Vagina (tissue), 2 donors: ENCODE measurements around the gene PRRG1. TPM values are rescaled to one million over a fixed set of nuclear protein-coding genes. Genes with fewer than 3 reads are reported as not detected.

Experiments
- DNase-seq, 2 donors: peaks; one replicate each; pipeline ENCODE4 v3.0.0-alpha.2; 2017; ENCODE audit errors: extremely low spot score in 2 of 2
- H3K27ac ChIP-seq: fragments of 200-600 bp; sonication (generic); one replicate; pipeline ENCODE4 v1.5.1; 2019
- H3K27me3 ChIP-seq: fragments of 200-600 bp; sonication (generic); one replicate; pipeline ENCODE4 v1.5.1; 2019
- H3K36me3 ChIP-seq, 2 donors: fragments of 200-600 bp; sonication (generic); one replicate each; pipeline ENCODE4 v1.5.1; 2017 to 2019
- H3K4me1 ChIP-seq: fragments of 200-600 bp; sonication (generic); one replicate; pipeline ENCODE4 v1.5.1; 2019
- H3K4me3 ChIP-seq, 2 donors: fragments of 200-600 bp; sonication (generic); 1 replicate in 1 of 2; 2 replicates in 1 of 2; pipeline ENCODE4 v1.5.1; 2016 to 2019
- H3K9me3 ChIP-seq: fragments of 200-600 bp; sonication (generic); one replicate; pipeline ENCODE4 v1.5.1; 2019
- POLR2A ChIP-seq, 2 donors: fragments of 450-650 bp; IDR thresholded peaks; one replicate each; pipeline ENCODE4 v1.6.1; 2017; ENCODE audit warnings: antibody characterized with exemption in 2 of 2, mild to moderate bottlenecking in 2 of 2, moderate library complexity in 2 of 2
- POLR2AphosphoS5 ChIP-seq, 2 donors: sonication (generic); formaldehyde crosslinking; IDR thresholded peaks; one replicate each; pipeline ENCODE4 v1.9.0; 2017; ENCODE audit warnings: antibody characterized with exemption in 2 of 2, mild to moderate bottlenecking in 2 of 2, low read depth in 1 of 2; ENCODE audit not compliant: insufficient read depth in 1 of 2
- intact Hi-C: fragments of 100-400 bp; cut with DNase I; formaldehyde crosslinking; loops from one replicate; pipeline ENCODE4 v1.15.1; 2023
- total RNA-seq: library from RNA; depleted of rRNA; stranded (reverse); fragments of >200 nt; gene quantifications from one replicate; pipeline ENCODE4 v1.2.3, GENCODE V29; 2016
- TF ChIP-seq, protein P1 (sequence below), 3 experiments: fragments of 450-650 bp in 2 of 3; fragments of 200-600 bp in 1 of 3; sonication (generic) in 1 of 3; IDR thresholded peaks; one replicate each; pipeline ENCODE4 v1.5.1; 2017 to 2019; ENCODE audit warnings: antibody characterized with exemption in 3 of 3, mild to moderate bottlenecking in 2 of 3, moderate library complexity in 2 of 3

Gene PRRG1
- total RNA-seq, 1 donor from 2014 or later: 9.8 TPM

DNA sequence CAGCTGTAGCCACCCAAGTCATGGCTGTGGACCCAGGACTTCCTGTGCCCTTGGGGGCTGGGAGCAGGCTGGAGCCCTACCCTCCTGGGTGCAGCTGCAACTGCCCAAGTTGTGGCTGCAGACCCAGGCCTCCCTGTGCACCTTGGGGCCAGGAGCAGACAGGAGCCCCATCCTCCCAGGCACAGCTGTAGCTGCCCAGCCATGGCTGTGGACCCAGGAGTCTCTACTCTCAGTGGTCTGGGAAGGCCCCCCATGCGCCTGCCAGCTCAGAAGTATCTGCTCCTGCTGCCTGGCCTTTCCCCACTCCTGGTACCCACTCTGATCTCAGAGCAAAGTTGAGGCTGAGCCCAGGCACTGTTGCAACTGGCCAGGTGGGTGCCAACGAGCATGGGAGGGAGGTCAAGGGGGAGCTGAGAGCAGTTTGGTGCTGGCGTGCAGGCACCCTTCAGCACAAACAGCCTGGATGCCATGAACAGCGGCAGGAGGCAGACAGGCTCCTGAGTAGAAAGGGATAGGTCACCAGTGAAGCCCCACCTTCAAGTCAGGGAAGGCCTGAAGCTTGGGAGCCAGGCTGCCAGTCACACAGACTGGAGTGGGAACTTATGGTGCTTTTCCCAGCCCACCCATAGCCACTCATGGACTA, 21.5 kb downstream of the PRRG1 start:
- Histone ChIP-seq H3K27me3 (no peaks in the 10 kb centered on the region), H3K27ac (no peak overlapping the region), H3K4me3 (no peak overlapping the region), H3K36me3 (no peaks in the 10 kb centered on the region), H3K4me1 (no peaks in the 10 kb centered on the region), H3K9me3 (no peaks in the 10 kb centered on the region)
- no peak for DNase-seq
- no peak for TF ChIP-seq POLR2A (IDR thresholded peaks at IDR 0.05)
- no peak for TF ChIP-seq POLR2AphosphoS5 (IDR thresholded peaks at IDR 0.05; ENCODE audit: insufficient read depth in 1 of 2, low read depth in 1 of 2)
- TF ChIP-seq, protein P1, sequence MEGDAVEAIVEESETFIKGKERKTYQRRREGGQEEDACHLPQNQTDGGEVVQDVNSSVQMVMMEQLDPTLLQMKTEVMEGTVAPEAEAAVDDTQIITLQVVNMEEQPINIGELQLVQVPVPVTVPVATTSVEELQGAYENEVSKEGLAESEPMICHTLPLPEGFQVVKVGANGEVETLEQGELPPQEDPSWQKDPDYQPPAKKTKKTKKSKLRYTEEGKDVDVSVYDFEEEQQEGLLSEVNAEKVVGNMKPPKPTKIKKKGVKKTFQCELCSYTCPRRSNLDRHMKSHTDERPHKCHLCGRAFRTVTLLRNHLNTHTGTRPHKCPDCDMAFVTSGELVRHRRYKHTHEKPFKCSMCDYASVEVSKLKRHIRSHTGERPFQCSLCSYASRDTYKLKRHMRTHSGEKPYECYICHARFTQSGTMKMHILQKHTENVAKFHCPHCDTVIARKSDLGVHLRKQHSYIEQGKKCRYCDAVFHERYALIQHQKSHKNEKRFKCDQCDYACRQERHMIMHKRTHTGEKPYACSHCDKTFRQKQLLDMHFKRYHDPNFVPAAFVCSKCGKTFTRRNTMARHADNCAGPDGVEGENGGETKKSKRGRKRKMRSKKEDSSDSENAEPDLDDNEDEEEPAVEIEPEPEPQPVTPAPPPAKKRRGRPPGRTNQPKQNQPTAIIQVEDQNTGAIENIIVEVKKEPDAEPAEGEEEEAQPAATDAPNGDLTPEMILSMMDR (IDR thresholded peaks at IDR 0.05): no peak
- intact Hi-C loops: no loop called here

DNA sequence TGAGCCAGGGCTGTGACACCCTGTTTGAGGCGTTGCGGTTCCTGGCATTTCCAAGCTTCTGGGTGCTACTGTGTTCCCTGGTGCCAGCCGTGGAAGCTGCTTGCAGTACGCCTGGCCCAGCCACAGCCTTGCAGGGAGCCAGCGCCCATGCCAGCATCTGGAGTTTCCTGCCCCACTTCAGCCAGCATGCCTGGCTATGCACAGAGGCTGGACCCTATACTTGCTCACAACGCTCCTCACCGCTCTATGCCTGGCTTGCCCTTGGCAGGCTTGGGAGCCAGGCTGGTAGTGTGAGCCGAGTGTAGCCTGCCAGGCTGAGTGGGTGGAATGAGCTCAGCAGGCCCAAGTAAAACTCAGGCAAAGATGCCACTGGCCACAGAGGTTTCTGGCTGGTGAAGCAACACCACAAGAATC, 22.4 kb downstream of the PRRG1 start:
- H3K4me1 ChIP-seq: no peaks in the 10 kb centered on the region
- no peaks in the 10 kb centered on the region for H3K27me3 ChIP-seq
- intact Hi-C loops: no loop called here
- H3K4me3 ChIP-seq: no peak overlapping the region
- DNase-seq: no peak
- TF ChIP-seq, protein P1 (IDR thresholded peaks at IDR 0.05): no peak
- TF ChIP-seq POLR2A (IDR thresholded peaks at IDR 0.05) (no peak), POLR2AphosphoS5 (IDR thresholded peaks at IDR 0.05; ENCODE audit: insufficient read depth in 1 of 2, low read depth in 1 of 2) (no peak)
- H3K36me3 ChIP-seq: no peaks in the 10 kb centered on the region
- H3K9me3 ChIP-seq: no peaks in the 10 kb centered on the region
- no peak overlapping the region for H3K27ac ChIP-seq

DNA sequence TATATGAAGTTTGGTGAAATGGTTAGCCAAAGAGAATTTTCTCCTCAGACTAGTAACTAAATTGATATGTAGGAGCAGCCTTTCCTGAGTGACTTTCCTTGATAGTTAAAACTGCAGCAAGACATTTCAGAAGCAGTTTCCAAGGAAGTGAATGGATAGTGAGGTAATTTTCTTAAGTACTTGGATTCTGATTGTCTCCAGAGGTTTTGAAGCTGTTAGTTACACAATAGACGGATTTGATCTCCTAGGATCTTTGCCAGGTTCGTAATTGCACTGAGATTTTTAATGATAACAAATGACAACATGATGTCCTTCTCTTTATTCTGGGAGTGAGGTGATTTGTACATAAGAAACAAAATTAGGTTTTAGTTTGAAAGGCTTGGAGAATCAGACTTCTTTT, 29.2 kb downstream of the PRRG1 start:
- no peaks in the 10 kb centered on the region for H3K36me3 ChIP-seq
- DNase-seq: no peak
- H3K9me3 ChIP-seq: no peaks in the 10 kb centered on the region
- no peaks in the 10 kb centered on the region for H3K27me3 ChIP-seq
- no peaks in the 10 kb centered on the region for H3K4me1 ChIP-seq
- intact Hi-C loops: no loop called here
- no peak for TF ChIP-seq POLR2A (IDR thresholded peaks at IDR 0.05)
- TF ChIP-seq POLR2AphosphoS5 (IDR thresholded peaks at IDR 0.05; ENCODE audit: insufficient read depth in 1 of 2, low read depth in 1 of 2): no peak
- TF ChIP-seq, protein P1 (IDR thresholded peaks at IDR 0.05): no peak
- H3K27ac ChIP-seq: no peak overlapping the region
- H3K4me3 ChIP-seq: no peak overlapping the region

DNA sequence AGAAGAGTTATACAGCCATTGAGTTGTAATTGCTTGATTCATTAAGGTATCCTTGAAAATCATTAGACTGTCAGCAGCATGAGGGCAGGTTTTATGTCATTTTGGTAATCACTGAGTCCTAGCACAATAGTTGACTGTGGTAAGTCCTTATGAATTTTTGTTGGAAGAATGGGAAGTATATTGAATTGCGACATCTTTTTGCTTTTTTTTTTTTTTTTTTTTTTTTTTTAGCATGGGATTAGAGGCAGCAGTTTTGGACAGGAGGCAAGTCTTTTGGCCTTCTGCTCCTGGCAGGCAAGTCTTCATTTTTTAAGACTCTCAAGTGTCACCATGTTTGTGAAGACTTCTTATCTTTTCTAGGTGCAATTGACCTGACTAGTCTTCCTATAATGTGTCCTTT, 29.7 kb downstream of the PRRG1 start:
- H3K9me3 ChIP-seq: no peaks in the 10 kb centered on the region
- H3K36me3 ChIP-seq: no peaks in the 10 kb centered on the region
- H3K4me1 ChIP-seq: no peaks in the 10 kb centered on the region
- H3K27ac ChIP-seq: no peak overlapping the region
- DNase-seq: no peak
- TF ChIP-seq, protein P1 (IDR thresholded peaks at IDR 0.05): no peak
- intact Hi-C loops: no loop called here
- H3K27me3 ChIP-seq: no peaks in the 10 kb centered on the region
- H3K4me3 ChIP-seq: no peak overlapping the region

DNA sequence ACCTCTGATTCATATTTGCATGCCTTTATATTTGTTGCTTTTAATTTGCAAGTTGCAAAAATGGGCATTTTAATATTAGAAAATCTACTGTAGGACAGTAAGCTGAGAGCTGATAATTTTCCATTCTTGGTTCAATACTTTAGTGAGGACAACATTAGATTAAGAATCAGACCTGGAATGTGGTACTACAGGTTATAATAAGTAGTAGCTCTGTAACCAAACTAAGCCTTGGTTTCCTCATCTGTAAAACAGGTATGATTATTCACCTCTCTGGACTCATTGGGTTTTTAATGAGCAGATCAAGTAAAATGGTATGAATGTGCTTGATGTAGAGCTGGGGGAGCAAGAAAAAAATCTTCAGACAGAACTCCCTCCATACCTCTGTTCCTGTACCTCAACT, 31.1 kb downstream of the PRRG1 start:
- no peak overlapping the region for H3K4me3 ChIP-seq
- no peaks in the 10 kb centered on the region for H3K4me1 ChIP-seq
- intact Hi-C loops: no loop called here
- H3K27me3 ChIP-seq: no peaks in the 10 kb centered on the region
- no peak for DNase-seq
- H3K9me3 ChIP-seq: no peaks in the 10 kb centered on the region
- no peaks in the 10 kb centered on the region for H3K36me3 ChIP-seq
- no peak overlapping the region for H3K27ac ChIP-seq
- TF ChIP-seq, protein P1 (IDR thresholded peaks at IDR 0.05): no peak
- TF ChIP-seq POLR2AphosphoS5 (IDR thresholded peaks at IDR 0.05; ENCODE audit: insufficient read depth in 1 of 2, low read depth in 1 of 2): no peak
- no peak for TF ChIP-seq POLR2A (IDR thresholded peaks at IDR 0.05)
